Tibial nerve (tissue), 4 donors: Measurements from ENCODE around the gene EGFR.

Source experiments
- CTCF ChIP-seq, 5 experiments: fragments of 200-600 bp in 3 of 5; fragments of 450-650 bp in 2 of 5; sonication (generic) in 3 of 5; IDR thresholded peaks; one replicate each; pipeline ENCODE4 v1.5.1; 2016 to 2019; ENCODE audit warnings: antibody characterized with exemption in 5 of 5, mild to moderate bottlenecking in 3 of 5, moderate library complexity in 2 of 5
- EP300 ChIP-seq, 2 donors: sonication (generic); formaldehyde crosslinking; IDR thresholded peaks; one replicate each; pipeline ENCODE4 v1.6.1; 2017; ENCODE audit warnings: antibody characterized with exemption in 2 of 2, mild to moderate bottlenecking in 1 of 2
- POLR2A ChIP-seq, 2 donors: fragments of 450-650 bp; IDR thresholded peaks; one replicate each; pipeline ENCODE4 v1.6.1; 2017; ENCODE audit warnings: antibody characterized with exemption in 2 of 2, mild to moderate bottlenecking in 2 of 2, moderate library complexity in 2 of 2

- no peak for TF ChIP-seq CTCF (IDR thresholded peaks at IDR 0.05)
- TF ChIP-seq POLR2A (IDR thresholded peaks at IDR 0.05), result no peak
- no peak for TF ChIP-seq EP300 (IDR thresholded peaks at IDR 0.05)
These were observed 27.9 kb downstream of the EGFR start for GRCh38 chr7:55046582-55047342.
